Fibroblast of mammary gland (primary cell): Measurements from ENCODE around the gene RGMB.

ENCODE experiments used
- DNase-seq: peaks from one replicate; pipeline ENCODE4 v3.0.0-alpha.2; 2010; ENCODE audit warnings: low read depth
- H3K4me3 ChIP-seq: 2 replicates; pipeline ENCODE4 v1.5.1; 2011; ENCODE audit warnings: low read depth, mild to moderate bottlenecking, low read length, moderate library complexity; ENCODE audit not compliant: control insufficient read depth
- TF ChIP-seq, protein P1 (sequence below): conservative IDR thresholded peaks from 2 replicates; pipeline ENCODE4 v1.5.1; 2011; ENCODE audit warnings: low read depth, low read length, inconsistent platforms; ENCODE audit not compliant: control insufficient read depth, insufficient read depth

RGMB gene

GRCh38 chr5:98798847-98799246 is 25.4 kb downstream of the RGMB start:
- no peak overlapping the region for H3K4me3 ChIP-seq
- TF ChIP-seq, protein P1, sequence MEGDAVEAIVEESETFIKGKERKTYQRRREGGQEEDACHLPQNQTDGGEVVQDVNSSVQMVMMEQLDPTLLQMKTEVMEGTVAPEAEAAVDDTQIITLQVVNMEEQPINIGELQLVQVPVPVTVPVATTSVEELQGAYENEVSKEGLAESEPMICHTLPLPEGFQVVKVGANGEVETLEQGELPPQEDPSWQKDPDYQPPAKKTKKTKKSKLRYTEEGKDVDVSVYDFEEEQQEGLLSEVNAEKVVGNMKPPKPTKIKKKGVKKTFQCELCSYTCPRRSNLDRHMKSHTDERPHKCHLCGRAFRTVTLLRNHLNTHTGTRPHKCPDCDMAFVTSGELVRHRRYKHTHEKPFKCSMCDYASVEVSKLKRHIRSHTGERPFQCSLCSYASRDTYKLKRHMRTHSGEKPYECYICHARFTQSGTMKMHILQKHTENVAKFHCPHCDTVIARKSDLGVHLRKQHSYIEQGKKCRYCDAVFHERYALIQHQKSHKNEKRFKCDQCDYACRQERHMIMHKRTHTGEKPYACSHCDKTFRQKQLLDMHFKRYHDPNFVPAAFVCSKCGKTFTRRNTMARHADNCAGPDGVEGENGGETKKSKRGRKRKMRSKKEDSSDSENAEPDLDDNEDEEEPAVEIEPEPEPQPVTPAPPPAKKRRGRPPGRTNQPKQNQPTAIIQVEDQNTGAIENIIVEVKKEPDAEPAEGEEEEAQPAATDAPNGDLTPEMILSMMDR, result no peak
- no peak for DNase-seq

- no peak for DNase-seq
- TF ChIP-seq, protein P1, result no peak
- H3K4me3 ChIP-seq, result no peak overlapping the region
Observed at GRCh38 chr5:98804066-98804465, 30.6 kb downstream of the RGMB start.

- no peak for DNase-seq
- TF ChIP-seq, protein P1, result no peak
- no peak overlapping the region for H3K4me3 ChIP-seq
Observed at GRCh38 chr5:98805070-98805469, 31.6 kb downstream of the RGMB start.

DNA sequence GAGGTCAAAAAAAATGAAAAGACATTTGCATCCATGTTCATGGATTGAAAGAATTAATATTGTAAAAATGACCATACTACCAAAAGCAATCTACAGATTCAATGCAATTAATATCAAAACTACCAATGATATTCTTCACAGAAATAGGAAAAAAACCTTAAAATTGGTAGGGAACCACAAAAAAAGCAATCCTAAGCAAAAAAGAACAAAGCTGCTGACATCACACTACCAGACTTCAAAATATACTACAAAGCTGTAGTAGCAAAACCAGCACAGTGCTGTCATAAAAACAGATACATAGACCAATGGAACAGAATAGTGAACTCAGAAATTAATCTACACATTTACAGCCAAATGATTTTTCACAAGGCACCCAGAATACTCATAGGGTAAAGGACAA is 34.3 kb downstream of the RGMB start:
- no peak for DNase-seq
- TF ChIP-seq, protein P1, result no peak
- no peak overlapping the region for H3K4me3 ChIP-seq

DNA sequence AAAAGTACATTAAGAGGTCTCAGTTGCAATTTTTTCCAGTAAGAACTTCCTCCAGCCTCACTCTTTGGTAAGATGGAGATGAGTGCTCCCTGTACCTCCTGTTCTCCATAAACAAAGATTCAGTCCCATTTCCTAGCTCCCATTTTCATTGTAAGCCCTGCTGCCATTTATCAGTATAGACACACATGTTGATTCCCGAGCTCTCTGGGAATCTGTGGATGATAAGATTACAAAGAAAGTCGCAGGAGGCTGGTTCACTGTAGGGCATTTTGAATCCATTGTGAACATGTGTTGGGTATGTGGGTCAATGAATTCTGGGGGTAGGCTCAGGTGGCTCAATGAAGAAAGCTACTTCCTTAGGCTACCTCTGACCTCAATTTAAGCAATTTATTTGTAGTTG is 36.7 kb downstream of the RGMB start:
- no peak for DNase-seq
- no peak overlapping the region for H3K4me3 ChIP-seq
- TF ChIP-seq, protein P1, result no peak

DNA sequence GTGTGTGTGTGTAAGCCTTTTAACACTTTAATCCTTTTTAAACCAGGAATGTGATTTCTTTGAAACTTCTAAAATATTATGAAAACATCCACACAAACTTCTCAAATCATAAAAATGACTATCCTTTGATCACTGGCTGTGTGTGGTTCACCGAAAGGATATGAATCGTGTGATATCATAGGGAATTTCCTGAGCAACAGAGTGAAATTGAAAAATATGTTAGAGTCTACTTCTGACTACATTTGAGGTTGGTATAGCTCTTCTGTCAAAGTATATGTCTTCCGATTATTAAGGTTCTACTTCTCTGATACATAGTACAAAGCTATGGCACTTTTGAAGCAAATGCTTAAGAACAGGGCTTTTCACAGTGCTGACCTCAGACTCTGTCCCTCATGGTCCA is 40.3 kb downstream of the RGMB start:
- TF ChIP-seq, protein P1, result no peak
- no peak for DNase-seq
- H3K4me3 ChIP-seq, result no peak overlapping the region

DNA sequence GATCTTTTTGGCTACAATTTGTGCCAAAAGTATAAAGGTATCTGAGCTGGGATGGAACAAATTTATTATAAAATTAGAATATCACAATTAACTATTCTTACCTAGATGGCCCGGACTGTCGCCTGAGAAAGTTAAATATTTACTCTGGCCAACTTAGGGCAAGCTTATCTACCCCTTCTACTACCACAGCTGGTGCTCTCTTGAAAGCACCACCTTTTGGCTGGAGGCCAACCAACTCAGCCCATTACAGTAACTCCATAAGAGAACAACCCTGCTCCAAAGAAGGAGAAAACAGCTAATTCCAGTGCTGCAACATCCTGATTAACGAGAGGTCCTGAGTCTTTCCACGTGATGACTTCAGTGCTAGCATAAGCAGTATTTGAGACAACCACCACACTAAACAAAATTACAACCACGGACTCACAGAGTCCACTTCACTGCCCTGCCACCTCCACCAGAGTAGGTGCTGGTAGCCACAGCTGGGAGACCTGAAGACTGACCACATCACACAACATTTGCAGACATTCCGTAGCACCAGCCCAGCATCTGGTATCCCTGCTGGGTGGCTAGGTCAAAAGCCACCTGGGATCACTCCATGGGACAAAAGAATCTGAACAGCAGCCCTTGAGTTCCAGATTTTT is 43.2 kb downstream of the RGMB start:
- DNase-seq, result no peak
- H3K4me3 ChIP-seq, result no peak overlapping the region
- TF ChIP-seq, protein P1, result no peak
